SU-DHL-6 (cell line): ENCODE data around the gene PNMA5.
"Not testable (repeated sequence)": the region's sequence is repeated elsewhere in the genome, so short reads cannot be mapped to it uniquely, and the experiment has no call there.

Experiments
- CTCF ChIP-seq: fragments of 200-600 bp; sonication (generic); IDR thresholded peaks from one replicate; pipeline ENCODE4 v1.5.1; 2017; ENCODE audit warnings: antibody characterized with exemption, mild to moderate bottlenecking, low read length, moderate library complexity; ENCODE audit not compliant: insufficient read depth, poor library complexity, severe bottlenecking
- EZH2phosphoT487 ChIP-seq: fragments of 200-600 bp; sonication (generic), shearing (Covaris generic); conservative IDR thresholded peaks from 2 replicates; pipeline ENCODE4 v1.6.1; 2018; ENCODE audit warnings: mild to moderate bottlenecking, antibody characterized with exemption, low read length, moderate library complexity, mixed read lengths

- not testable (repeated sequence) for TF ChIP-seq CTCF, EZH2phosphoT487
Observed at GRCh38 chrX:153017174-153017573, 23.3 kb upstream of the PNMA5 start.
